ELR (cell line): ENCODE measurements around the gene CALM3.
"Not testable (repeated sequence)": the region's sequence is repeated elsewhere in the genome, so short reads cannot be mapped to it uniquely, and the experiment has no call there.

Source experiments
- DNase-seq: peaks from one replicate; pipeline ENCODE4 v3.0.0-alpha.2; 2015; ENCODE audit warnings: low read depth

The CALM3 gene

DNA sequence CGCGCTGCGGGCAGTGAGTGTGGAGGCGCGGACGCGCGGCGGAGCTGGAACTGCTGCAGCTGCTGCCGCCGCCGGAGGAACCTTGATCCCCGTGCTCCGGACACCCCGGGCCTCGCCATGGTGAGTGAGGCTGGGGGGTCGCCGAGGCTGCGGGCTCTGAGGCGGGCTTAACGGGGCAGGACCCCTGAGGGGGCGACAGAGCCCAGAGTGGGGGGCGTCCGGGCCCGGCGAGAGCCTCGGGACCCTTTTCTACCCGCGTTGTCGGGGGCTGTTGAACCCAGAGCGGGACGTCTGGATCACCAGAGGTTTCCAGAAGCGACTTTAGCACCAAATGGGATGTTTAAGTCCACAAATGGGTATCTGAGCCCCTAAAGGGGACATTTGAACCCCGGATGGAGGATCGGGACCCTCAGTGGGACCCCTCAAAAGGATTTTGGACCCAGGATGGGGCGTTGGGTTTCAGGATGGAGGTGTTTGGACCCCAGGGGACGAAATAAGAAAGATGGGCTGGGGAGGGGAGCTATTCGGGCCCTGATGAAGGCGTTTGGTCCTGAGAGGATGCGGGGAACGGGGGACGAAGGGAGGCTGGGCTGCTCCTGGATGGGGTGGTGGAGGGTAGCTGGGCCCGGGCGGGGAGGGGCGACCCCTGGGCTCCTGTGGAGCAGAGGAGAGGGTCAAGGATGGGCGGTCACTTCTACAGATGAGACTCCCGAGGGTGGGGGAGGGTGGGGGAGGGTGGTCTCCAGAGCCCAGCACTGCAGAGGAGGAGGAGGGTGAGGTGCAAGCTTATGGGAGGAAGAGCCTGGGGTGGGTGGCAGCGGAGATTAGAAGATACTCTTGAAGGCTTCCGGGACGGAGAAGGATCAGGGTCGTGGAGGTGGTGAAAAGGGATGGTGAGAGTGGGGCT is at the start of gene CALM3:
CALM3 (plus strand) TSS at position 13 of the 907 bp plus-strand sequence; CDS start at position 118, 105 bp downstream.
- peak; percentile 19 for DNase-seq

DNA sequence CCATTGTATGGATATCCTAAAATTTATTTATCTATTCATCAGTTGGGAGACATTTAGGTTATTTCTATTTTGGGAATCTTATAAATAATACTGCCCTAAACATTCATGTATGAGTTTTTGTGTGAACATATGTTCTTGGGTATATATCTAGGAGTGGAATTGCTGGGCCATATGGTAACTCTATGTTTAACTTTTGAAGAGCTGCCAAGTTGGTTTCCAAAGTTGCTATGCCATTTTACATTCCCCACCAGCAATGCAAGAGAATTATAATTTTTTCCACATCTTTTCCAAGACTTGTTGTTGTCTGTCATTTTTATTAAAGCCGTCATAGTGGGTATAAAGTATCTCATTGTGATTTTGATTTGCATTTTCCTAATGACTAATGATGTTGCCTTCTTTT is 48.2 kb upstream of the CALM3 start:
- no peak for DNase-seq

DNA sequence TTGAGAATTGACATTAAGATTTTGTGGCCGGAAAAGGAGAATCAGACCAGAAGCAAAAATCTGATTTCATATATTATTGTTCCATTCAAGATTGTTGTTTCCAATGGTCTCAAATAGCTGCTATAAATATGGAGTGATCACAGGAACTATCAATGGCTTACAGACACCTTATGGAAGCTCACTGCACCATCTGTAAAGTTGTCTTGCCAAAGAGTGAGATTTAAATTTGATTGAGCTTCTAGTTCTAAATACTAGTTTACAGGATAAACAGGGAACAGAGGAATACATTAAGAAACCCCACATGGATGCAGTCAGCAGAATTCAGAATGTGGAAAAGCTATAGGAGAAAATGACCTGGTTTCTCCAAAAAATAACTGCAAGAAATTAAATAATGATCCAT is 47.0 kb upstream of the CALM3 start:
- DNase-seq = no peak

DNA sequence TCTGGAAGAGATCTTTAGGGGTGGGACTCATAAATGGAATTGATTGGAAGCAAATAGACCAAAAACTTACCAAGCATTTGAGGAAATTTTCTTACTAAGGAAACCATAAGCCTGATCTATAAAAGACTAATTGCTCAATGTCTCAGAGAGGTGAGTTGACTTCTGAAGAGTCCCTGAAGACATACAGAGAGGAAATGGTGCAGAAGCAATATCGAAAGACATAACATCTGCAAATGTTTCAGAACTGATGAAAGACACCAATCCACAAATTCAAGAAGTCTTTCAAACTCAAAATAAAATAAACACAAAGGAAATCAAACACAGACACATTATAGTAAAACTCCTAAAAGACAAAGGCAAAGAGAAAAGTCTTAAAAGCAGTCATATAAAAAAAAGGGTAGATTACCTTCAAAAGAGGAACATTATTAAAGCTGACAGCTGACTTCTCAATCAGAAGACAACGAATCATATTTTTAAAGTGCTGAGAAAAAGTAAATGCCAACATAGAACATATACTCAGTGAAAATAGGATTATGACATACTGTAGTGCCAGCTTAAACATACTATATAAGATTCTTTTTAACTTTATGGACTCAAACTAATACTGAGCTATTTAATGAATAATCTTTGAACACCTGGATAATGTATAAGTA is 45.4 kb upstream of the CALM3 start:
- no peak for DNase-seq

DNA sequence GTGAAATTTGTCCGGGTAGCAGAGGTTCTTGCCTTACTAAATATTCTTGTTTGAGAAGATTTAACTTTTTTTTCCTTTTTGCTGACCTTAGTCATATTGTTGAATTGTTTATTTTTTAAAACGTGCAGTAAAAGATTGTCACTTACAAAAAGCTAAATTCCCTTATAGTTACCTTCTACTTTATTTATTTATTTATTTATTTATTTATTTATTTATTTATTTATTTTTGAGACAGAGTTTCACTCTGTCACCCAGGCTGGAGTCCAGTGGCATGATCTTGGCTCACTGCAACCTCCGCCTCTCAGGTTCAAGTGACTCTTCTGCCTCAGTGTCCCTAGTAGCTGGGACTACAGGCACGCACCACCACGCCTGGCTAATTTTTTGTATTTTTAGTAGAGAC is 44.7 kb upstream of the CALM3 start:
- DNase-seq = not testable (repeated sequence)

DNA sequence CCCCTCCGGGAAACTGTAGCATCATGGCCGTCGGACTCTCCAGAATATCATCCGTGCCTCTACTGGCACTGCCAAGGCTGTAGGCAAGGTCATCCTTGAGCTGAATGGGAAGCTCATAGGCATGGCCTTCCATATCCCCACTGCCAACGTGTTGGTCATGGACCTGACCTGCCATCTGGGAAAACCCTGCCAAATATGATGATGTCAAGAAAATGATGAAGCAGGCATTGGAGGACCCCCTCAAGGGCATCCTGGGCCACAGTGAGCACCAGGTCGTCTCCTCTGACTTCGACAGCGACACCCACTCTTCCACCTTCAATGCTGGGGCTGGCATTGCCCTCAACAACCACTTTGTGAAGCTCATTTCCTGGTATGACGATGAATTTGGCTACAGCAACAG is 41.9 kb upstream of the CALM3 start:
- DNase-seq = no peak

DNA sequence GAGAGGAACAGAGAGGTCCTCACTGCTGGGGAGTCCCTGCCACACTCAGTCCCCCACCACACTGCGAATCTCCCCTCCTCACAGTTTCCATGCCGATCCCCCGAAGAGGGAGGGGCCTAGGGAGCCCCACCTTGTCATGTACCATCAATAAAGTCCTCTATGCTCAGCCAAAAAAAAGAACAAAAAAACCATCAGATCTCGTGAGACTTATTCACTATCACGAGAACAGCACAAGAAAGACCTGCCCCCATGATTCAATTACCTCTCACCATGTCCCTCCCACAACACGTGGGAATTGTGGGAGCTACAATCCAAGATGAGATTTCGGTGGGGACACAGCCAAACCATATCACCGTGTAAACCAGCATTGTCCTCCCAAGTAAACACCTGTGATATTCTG is 41.5 kb upstream of the CALM3 start:
- DNase-seq = not testable (repeated sequence)

DNA sequence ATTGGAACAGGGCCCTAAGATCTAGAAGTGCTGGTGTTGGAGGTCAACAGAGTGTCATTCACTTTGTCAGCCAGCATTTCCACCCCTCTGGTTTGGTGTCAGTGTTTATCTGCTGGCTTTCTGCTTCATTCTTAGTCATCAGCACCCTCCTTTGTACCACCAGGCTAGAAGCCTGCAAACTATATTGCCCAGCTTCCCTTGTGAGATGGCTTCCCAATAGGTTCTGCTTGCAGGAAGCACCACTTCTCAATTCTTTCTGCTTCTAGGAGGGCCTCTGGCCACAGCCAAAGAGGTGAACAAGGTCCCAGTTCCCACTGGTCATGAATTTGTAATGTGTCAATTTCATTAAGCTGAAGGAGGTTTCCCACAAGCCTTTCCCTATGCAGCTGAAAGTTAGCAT is 36.4 kb upstream of the CALM3 start:
- DNase-seq = no peak

DNA sequence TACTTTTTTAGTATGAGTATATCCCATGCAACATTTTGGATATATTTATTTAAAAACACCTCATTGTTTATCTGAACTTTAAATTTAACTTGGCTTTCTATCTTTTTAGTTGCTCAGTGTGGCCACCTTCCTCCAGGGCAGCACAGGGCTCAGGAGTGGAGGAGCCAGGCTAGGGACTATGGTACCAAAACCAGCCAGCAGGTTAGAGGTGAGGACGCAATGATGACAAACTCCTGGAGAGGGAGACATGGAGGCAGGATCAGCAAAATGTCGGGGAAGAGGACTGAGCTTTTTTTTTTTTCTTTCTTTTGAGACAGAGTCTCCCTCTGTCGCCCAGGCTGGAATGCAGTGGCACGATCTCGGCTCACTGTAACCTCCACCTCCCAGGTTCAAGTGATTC is 29.6 kb upstream of the CALM3 start:
- DNase-seq = peak; percentile 46

DNA sequence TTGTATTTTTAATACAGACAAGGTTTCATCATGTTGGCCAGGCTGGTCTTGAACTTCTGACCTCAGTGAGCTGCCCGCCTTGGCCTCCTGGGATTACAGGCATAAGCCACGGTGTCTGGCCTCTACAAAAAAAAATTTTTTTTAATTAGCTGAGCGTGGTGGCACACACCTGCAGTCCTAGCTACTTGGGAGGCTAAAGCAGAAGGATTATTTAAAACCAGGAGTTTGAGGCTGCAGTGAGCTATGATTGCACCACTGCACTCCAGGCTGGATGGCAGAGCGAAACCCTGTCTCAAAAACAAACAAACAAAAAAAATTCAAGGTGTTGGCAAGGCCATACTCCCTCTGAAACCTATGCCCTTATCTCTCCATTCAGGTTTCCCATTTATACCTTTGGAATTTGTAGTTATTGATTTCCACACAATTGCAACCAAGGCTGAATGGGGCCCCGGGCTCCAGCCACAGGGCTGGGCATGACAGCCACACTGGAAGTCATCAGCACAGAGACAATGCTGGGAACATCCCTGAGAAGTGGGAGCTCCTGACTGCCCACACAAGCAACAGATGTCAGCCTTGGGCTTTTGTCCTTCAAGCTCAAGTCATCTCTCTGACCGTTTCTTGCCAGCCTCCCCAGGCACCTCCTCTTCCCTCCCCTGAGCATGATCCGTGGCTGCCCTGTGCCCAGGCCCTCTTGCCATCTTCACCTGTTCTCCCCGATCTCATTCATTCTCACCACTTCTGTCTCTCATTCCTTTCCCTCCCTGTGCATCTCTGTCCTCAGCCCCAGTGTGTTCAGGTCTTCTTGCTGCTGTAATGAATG is 27.2 kb upstream of the CALM3 start:
- no peak for DNase-seq

DNA sequence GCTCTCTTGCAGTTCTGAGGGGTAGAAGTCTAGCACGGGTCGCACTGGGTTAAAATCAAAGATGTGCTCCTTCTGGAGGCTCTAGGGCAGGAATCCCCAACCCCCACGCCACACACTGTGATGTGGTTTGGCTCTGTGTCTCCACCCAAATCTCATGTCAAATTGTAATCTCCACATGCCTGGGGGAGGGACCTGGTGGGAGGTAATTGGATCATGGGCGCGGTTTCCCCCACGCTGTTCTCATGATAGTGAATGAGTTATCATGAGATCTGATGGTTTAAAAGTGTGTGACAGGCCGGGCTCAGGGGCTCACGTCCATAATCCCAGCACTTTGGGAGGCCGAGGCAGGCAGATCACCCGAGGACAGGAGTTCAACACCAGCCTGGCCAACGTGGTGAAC is 26.6 kb upstream of the CALM3 start:
- no peak for DNase-seq

DNA sequence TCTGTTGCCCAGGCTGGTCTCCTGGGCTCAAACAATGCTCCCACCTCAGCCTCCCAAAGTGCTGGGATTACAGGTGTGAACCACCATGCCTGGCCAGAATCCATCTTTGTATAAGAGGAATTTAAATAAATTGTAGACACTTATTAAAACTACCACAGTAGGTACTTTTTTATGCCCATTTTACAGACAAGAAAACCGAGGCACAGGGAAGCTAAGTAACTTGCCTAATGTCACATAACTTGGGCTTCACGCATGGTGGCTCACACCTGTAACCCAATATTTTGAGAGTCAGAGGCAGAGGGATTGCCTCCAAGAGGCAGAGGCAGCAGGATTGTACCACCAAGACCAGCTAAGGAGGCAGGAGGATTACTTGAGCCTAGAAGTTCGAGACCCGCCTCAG is 22.7 kb upstream of the CALM3 start:
- DNase-seq = no peak

DNA sequence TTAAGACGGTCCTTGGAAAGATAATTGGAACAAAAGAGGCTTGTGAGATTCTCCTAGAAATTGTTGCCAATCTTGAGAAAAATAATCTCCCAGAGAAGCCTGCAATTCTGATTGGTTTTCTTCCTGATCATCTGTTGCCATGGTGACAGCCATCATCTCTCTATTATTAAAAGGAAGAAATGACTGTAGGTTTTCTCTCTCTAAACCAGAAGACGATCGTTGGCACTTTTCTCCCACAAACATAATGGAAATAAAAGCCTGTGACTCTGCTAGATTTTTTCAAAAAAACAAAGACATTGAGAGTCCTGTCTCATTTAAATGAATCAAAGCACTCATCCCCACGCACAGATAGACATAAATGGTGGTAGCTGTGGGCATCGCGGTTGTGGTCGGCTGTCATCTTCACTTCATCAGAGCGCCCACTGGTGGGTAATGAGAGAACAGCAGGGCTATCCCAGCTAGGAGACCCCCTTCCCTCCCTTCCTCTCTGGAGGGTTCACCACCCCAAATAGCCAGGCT is 21.7 kb upstream of the CALM3 start:
- DNase-seq = peak; percentile 35

DNA sequence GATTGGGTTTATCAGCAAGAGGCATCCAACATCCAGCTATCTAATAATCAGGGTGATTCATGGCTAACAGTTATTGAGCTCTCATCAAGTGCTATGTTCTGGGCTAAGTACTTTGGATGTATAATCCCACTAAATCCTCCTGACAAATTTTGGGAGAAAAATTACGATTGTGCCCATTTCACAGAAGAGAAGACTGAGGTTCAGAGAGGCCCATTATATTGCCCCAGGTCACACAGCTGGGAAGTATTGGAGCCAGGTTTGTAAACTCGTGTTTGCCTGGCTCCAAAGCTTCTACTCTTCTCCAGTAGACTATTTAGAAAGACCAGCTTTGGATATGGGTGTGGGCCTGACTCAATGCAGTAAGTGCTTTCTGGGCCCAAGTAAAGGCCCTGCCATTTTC is 20.9 kb upstream of the CALM3 start:
- DNase-seq = no peak

DNA sequence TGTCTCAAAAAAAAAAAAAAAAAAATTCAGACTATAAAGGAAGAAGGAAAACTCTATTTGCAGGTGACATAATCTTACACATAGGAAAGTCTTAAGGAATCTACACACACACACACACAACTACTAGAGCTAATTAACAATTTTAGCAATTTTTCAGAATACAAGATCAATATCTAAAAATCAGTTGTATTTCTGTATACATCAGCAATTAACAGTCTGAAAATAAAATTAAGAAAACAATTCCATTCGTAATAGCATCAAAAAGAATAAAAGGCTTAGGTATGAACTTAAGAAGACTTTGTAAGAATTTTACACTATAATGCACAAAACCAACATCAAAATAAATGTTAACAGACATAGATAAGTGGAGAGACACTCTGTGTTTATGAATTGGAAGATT is 15.6 kb upstream of the CALM3 start:
- no peak for DNase-seq

DNA sequence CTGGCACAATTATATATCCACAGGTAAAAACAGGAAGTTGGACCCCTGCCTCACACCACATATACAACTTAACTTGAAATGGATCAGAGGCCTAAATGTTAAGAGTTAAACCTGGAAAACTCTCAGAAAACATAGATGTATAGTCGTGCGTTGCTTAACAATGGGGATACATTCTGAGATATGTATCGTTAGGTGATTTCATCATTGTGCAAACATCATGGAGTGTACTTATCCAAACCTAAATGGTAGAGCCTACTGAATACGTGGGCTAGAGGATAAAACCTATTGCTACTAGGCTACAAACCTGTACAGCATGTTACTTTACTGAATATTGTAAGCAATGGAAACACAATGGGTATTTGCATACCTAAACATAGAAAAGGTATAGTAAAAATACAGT is 14.8 kb upstream of the CALM3 start:
- no peak for DNase-seq

DNA sequence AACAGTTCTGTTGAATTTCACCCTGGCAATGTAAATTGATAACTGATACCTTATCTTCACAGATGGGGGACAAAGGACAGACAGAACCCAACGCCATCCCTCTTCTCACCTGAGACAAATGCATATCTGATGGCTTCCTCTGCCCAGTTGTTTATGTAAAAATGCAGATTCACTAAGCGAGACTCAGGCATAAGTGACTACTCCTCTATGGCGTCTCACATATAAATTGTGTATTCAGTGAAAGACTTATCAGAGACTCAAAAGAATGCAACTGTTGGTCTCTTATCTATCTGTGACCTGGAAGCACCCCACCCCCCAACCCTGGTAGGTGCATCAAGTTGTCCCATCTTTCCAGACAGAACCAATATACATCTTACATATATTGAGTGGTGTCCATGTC is 13.3 kb upstream of the CALM3 start:
- no peak for DNase-seq

DNA sequence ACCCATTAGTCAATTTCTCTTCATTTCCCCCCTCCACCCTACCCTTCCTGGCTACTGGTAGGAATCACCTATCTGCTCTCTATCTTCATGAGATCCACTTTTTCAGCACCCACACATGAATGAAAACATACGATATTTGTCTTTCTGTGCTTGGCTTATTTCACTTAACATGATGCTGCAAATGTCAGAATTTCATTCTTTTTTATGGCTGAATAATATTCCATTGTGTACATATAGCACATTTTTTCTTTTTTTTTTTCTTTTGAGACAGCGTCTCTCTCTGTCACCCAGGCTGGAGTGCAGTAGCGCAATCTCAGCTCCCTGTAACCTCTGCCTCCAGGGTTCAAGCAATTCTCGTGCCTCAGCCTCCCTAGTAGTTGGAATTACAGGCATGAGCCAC is 9.9 kb upstream of the CALM3 start:
- DNase-seq = no peak

DNA sequence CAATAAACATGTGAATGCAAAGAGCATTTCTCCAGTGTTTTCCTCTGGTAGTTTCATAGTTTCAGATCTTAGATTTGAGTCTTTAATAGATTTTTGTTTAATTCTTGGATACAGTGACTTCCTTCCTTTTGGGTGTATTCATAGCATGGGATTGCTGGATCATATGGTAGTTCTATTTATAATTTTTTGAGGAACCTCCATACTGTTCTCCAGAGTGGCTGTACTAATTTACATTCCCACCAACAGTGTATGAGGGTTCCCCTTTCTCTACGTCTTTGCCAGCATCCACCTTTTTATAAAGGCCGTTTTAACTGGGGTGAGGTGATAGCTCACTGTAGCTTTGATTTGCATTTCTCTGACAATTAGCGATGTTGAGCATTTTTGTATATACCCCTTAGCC is 9.3 kb upstream of the CALM3 start:
- no peak for DNase-seq

DNA sequence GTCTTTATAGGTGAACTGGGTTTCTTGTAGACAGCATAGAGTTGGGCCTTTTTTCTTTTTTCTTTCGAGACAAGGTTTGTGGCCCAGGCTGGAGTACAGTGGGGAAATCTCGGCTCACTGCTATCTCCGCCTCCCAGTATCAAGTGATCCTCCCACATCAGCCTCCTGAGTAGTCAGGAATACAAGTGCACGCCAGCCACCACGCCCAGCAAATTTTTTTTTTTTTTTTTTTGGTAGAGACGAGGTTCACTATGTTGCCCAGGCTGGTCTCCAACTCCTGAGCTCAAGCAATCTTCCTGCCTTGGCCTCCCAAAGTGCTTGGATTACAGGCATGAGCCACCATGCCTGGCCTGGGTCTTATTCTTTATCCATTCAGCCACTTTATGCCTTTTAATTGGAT is 5.1 kb upstream of the CALM3 start:
- DNase-seq = no peak

DNA sequence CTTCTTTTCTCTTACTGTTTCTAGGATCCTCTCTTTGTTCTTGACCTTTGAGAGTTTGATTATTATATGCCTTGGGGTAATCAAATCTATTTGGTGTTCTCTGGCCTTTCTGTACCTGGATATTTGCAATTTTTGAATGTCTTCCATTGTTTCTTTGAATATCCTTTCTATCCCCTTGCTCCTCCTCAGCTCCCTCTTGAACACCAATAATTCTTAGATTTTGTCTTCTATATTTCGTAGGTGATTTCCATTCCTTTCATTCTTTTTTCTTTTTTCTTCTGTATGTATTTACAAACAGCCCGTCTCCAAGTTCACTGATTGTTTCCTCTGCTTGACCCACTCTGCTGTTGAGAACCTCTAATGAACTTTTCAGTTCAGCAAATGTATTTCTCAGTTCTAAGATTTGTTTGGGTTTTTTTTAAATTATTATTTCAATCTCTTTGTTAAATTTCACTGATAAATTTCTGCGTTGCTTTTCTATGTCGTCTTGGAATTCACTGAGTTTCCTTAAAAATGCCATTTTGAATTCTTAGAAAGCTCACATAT is 2.7 kb upstream of the CALM3 start:
- no peak for DNase-seq

DNA sequence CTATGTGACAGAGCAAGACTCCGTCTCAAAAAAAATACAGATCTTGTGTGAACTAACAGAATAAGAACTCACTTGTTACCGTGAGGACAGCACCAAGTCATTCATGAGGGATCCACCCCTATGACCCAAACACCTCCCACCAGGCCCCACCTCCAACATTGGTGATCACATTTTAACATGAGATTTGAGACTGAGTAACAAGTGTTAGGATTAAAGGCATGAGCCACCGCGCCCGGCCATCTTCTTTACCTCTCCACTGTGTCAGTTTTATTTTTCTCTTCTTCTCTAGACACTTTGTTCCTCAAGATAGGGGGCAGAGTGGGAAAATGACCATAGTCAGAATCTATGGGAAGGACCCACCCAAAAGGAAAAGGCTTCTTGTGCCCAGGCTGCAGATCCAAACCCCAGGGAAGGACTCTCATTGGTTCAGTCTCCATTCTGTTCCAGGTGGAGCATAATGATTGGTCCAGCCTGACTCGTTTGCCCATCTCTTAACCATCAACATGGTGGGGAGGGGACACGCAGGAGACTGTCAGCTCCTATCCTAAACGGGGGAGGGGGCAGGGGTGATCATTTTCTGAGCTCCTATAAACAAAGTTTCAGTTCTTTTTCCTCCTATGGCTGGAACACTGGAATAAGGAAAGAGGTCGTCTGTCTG is 1.3 kb upstream of the CALM3 start:
- no peak for DNase-seq
